ENCODE data around the gene PRAC2.

DNA sequence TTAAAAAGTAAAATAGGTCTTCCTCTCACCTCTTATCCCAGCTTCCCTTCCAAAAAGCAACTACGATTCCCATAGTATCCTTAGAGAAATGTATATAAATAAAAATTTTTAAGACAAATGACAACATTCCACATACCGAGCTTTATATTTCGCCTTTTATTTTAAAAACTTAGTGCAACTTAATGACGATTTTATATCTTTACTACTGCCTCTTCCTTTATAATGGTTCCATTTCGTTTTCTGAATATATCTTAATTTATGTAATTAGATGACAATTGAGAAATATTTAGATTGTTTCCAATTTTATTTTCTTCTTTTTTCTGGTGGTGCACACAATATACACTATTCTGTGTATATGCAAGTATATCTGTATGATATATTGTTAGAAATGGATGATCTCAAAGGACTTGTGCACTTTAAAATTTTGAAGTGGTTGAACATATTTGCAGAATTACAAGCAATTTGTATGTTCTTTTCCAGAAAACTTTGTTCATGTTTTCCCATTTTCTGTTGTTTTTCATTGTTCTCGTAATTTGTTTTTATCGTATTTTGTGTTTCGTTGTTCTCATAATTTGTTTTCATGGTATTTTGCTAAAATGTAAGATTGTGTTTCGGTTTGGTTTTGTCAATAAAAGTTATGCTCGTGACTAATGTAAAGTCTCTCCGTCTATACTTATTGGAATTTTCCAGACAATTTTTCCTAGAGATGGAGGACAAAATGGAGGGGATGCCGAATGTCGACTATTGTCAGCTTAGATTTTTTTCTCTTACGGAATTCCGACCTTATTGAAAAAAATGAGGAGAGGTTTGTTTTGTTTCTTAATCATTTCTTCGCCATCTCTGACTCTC, 26.0 kb downstream of the PRAC2 start:
- TF ChIP-seq ZNF70 (CRISPR knock-in tag; IDR thresholded peaks at IDR 0.05) (no peak), ZFP30 (CRISPR knock-in tag; IDR thresholded peaks at IDR 0.05) (no peak), ARNTL (CRISPR knock-in tag; IDR thresholded peaks at IDR 0.05; ENCODE audit: borderline replicate concordance, low read depth) (no peak), TOX (CRISPR knock-in tag; IDR thresholded peaks at IDR 0.05; ENCODE audit: borderline replicate concordance) (no peak), CSDC2 (CRISPR knock-in tag; IDR thresholded peaks at IDR 0.05) (no peak), ZFP3 (CRISPR knock-in tag; IDR thresholded peaks at IDR 0.05) (no peak), ZNF565 (CRISPR knock-in tag; conservative IDR thresholded peaks at IDR 0.05; ENCODE audit: low read depth) (no peak), ZC3H10 (CRISPR knock-in tag; IDR thresholded peaks at IDR 0.05) (no peak), PPARA (CRISPR knock-in tag; IDR thresholded peaks at IDR 0.05; ENCODE audit: borderline replicate concordance) (no peak), ESRRG (CRISPR knock-in tag; IDR thresholded peaks at IDR 0.05) (no peak), ZNF8 (CRISPR knock-in tag; IDR thresholded peaks at IDR 0.05) (no peak), TCF4 (CRISPR knock-in tag; IDR thresholded peaks at IDR 0.05; ENCODE audit: borderline replicate concordance) (no peak)
- TF ChIP-seq, protein P1, sequence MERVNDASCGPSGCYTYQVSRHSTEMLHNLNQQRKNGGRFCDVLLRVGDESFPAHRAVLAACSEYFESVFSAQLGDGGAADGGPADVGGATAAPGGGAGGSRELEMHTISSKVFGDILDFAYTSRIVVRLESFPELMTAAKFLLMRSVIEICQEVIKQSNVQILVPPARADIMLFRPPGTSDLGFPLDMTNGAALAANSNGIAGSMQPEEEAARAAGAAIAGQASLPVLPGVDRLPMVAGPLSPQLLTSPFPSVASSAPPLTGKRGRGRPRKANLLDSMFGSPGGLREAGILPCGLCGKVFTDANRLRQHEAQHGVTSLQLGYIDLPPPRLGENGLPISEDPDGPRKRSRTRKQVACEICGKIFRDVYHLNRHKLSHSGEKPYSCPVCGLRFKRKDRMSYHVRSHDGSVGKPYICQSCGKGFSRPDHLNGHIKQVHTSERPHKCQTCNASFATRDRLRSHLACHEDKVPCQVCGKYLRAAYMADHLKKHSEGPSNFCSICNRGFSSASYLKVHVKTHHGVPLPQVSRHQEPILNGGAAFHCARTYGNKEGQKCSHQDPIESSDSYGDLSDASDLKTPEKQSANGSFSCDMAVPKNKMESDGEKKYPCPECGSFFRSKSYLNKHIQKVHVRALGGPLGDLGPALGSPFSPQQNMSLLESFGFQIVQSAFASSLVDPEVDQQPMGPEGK (CRISPR knock-in tag; IDR thresholded peaks at IDR 0.05; ENCODE audit: borderline replicate concordance), result no peak
- TF ChIP-seq, protein P2, sequence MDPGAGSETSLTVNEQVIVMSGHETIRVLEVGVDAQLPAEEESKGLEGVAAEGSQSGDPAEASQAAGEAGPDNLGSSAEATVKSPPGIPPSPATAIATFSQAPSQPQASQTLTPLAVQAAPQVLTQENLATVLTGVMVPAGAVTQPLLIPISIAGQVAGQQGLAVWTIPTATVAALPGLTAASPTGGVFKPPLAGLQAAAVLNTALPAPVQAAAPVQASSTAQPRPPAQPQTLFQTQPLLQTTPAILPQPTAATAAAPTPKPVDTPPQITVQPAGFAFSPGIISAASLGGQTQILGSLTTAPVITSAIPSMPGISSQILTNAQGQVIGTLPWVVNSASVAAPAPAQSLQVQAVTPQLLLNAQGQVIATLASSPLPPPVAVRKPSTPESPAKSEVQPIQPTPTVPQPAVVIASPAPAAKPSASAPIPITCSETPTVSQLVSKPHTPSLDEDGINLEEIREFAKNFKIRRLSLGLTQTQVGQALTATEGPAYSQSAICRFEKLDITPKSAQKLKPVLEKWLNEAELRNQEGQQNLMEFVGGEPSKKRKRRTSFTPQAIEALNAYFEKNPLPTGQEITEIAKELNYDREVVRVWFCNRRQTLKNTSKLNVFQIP (CRISPR knock-in tag; IDR thresholded peaks at IDR 0.05; ENCODE audit: borderline replicate concordance, low read depth), result no peak
